Esophagus squamous epithelium (tissue), 4 donors: ENCODE results near the gene PHTF2.

ENCODE experiments used
- POLR2A ChIP-seq, 4 donors: fragments of 450-650 bp; IDR thresholded peaks; one replicate each; pipeline ENCODE4 v1.6.1; 2017; ENCODE audit warnings: antibody characterized with exemption in 4 of 4, mild to moderate bottlenecking in 4 of 4, moderate library complexity in 3 of 4
- TF ChIP-seq, protein P1 (sequence below), 6 experiments: fragments of 450-650 bp in 4 of 6; fragments of 200-600 bp in 2 of 6; sonication (generic) in 2 of 6; IDR thresholded peaks; one replicate each; pipeline ENCODE4 v1.5.1; 2016 to 2019; ENCODE audit warnings: antibody characterized with exemption in 6 of 6, mild to moderate bottlenecking in 4 of 6, moderate library complexity in 4 of 6

- TF ChIP-seq, protein P1, sequence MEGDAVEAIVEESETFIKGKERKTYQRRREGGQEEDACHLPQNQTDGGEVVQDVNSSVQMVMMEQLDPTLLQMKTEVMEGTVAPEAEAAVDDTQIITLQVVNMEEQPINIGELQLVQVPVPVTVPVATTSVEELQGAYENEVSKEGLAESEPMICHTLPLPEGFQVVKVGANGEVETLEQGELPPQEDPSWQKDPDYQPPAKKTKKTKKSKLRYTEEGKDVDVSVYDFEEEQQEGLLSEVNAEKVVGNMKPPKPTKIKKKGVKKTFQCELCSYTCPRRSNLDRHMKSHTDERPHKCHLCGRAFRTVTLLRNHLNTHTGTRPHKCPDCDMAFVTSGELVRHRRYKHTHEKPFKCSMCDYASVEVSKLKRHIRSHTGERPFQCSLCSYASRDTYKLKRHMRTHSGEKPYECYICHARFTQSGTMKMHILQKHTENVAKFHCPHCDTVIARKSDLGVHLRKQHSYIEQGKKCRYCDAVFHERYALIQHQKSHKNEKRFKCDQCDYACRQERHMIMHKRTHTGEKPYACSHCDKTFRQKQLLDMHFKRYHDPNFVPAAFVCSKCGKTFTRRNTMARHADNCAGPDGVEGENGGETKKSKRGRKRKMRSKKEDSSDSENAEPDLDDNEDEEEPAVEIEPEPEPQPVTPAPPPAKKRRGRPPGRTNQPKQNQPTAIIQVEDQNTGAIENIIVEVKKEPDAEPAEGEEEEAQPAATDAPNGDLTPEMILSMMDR (IDR thresholded peaks at IDR 0.05), result no peak
- no peak for TF ChIP-seq POLR2A (IDR thresholded peaks at IDR 0.05)
Observed at GRCh38 chr7:78002715-78003114, 204.1 kb downstream of the PHTF2 start.
